Activated CD4-positive, alpha-beta T cell treated with anti-CD3 and anti-CD28 coated beads, Interleukin-2, Interleukin-6, amounts not matched to agents 100 ng/mL and 50 ng/mL, durations not matched to agents 16 hours and 8 hours (primary cell): ENCODE data around the gene SART3.

Source experiments
- DNase-seq: peaks from one replicate; pipeline ENCODE4 v3.0.0-alpha.2; 2020

SART3 gene

DNA sequence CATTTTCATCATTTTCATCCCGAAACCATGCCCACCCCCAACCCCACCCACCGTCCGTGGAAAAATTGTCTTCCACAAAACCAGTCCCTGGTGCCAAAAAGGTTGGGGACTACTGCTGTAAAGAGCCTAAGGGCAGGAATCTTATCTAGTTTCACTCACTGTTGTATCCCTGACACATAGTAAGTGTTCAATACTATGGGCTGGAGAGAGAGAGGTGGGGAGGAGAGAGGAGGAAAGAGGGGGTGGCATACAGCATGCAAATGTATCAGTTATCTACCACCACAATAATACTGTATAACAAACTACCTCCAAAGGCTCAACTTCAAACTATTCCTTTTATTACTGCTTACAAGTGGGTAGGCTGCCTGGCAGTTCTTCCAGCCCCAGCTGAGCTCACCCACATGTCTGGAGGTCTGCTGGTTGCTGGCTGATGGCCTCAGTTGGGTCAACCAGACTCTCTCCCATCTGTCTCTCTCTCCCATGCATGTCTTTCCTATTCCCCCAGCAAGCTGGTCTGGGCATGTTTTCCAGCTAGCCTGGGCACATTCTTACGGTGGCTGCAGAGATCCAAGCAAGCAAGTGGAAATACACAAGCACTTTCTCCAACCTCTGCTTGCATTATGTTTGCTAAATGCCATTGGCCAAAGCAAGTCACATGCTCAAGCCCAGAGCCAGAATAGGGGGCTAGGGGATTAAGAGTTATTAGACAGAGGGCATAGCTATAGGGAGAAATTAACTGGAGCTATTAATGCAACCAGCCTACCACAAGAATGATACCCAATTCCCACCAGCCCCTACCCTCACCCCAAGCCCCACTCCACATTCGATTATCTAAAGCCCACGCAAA is 77.5 kb downstream of the SART3 start:
- DNase-seq: no peak

DNA sequence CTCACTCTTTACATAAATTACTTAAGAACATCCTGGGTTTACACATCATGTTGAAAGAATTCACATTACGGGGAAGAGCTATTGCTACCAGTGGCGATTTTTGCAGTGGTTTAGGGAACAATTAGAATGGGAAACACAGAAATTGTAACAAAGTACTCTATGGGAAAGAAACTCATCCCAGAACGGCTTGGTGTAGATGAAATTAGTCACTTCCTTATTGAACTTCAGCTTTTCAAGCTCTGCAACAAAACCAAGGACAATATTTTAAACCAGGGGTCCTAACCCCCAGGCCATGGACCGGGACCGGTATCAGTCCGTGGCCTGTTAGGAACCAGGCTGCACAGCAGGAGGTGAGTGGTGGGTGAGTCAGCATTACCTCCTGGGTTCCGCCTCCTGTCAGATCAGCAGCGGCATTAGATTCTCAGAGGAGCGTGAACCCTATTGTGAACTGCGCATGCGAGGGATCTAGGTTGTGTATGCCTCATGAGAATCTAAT is 78.2 kb downstream of the SART3 start:
- DNase-seq: no peak

GRCh38 chr12:108479364-108480070 is 81.5 kb downstream of the SART3 start:
- no peak for DNase-seq

DNA sequence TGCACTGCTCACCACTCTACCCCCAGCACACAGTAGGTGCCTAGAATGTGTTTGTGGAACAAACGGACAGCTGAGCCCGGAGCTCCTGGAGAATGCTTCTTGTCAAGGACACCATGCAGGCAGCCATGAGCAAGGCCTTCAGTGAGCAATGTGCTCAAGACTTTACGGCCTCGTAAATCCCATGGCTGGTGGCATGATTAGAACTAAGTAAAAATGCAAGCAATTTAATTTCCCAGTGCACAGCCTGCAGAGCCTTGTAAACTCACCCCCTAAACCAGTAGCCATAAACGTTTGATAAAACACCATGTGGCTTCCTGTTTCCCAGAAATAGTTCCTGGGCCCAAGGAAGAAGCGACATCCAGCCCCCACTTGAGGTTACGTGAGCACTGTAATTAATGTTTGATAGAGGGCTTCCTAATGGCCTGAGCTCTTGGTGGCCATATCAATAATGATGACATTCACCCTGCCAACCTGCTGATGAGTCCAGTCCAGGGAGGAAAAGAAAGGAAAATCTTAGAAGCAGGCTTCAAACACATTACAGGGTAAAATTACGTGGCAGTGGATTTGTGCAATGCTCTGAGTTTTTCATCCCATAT is 82.3 kb downstream of the SART3 start:
- DNase-seq: no peak

GRCh38 chr12:108477881-108478259 is 83.1 kb downstream of the SART3 start:
- DNase-seq: no peak

DNA sequence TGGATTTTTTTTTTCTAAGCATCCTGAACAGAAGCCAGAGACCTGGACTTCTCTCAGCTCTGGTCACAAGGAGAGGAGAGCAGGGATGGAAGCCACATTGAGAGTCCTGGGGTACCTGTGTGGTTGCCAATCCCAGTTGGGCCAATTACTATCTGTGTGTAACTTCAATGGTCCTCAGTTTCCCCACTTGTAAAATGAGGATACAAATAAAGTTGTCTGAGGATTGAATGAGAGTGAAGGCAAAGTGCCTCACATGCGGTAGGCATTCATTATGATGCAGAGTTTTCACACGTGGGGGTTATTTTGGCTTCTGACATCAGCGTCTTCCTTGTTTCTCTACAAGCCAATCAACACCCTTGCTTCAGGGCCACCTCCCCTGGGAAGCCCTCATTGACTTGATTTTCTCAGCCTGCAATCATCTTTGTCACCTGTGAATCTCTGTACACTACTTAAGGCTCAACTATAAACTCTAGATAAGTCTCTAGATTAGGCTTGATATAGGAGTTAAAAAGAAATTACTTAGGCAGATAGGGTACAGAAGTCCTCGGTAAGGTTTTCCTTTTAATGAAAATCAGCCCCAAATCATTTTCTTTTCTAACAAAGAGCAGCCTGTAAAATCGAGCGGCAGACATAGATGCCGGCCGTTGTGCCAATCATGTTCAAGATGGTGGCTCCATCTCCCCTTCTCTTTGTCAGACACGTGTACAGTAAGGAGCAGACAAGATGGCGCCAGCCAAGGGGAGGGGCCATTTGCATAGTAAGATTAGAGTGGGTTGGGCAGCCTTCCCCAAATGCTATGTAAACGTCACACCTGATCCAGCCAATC is 83.7 kb downstream of the SART3 start:
- no peak for DNase-seq

DNA sequence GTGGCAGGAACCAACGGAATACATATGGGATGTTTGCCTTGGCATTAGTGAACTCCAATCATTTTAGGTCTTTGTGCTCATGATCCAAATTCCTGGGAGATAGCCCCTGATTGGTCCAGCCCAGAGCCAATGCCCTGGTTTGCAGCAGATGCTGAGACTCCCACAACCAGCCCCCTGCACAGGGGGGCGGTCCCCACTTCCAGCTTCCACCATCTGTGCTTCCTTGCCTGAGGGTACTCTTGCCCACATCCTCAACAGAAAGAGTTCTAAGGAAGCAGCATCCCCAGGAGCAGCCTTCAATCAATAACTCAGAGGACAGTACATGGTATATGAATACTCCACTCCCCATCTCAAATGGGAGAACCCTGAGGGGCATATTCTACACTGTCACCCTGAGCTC is 85.6 kb downstream of the SART3 start:
- DNase-seq: no peak

DNA sequence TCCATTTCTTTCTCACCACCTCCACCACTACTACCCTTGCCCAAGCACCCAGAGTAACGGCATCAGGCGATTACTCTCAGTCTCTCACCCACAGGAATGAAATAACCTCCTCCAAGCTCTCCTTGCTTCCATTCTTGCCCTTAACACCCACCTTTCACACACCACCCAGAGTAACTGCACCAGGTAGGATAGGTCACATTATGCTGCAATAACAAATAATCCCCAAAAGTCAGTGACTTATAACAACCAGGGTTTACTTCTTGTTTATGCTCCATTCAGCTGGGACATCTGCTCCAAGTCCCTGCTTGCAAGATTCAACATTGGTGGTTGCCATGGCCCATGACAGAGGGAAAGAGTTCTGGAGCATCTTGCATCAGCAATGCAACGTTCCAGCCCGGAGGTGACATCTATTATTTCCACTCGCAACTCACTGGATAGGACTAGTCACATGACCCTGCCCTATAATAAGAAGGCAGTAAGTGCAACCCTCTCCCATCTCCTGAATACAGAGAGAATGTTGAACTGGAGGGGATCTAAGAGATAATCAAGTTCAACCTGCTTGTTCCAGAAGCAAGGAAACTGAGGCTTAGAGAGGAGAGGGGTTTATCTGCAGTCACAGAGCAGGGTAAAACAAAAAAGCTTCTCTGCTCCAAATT is 87.4 kb downstream of the SART3 start:
- no peak for DNase-seq
